Kidney (tissue), 14 donors: ENCODE data around the gene SEC24B. TPM values are rescaled to one million over a fixed set of nuclear protein-coding genes. Genes with fewer than 3 reads are reported as not detected.

Experiments
- DNase-seq, 5 donors: peaks; one replicate each; pipeline ENCODE4 v3.0.0-alpha.2; 2013 to 2020
- FAIRE-seq: peaks from 2 replicates; lab custom pipeline; 2012; peaks lifted over from hg19 to GRCh38; lab: Jason Lieb, UNC
- H3K27ac ChIP-seq, 2 donors: one replicate each; pipeline ENCODE4 v1.7.0; 2013; ENCODE audit warnings: low read depth in 2 of 2, low read length in 2 of 2, inconsistent platforms in 1 of 2
- H3K27me3 ChIP-seq: one replicate; pipeline ENCODE4 v1.7.1; 2013; ENCODE audit warnings: low read length, inconsistent platforms; ENCODE audit not compliant: control insufficient read depth, insufficient read depth
- H3K36me3 ChIP-seq, 3 donors: one replicate each; pipeline versions ENCODE4 v1.7.0 to v1.7.1; 2013; ENCODE audit warnings: low read length in 3 of 3, control low read depth in 1 of 3, inconsistent platforms in 1 of 3; ENCODE audit not compliant: insufficient read depth in 3 of 3, control insufficient read depth in 2 of 3
- H3K4me1 ChIP-seq, 3 donors: one replicate each; pipeline versions ENCODE4 v1.7.0 to v1.7.1; 2013; ENCODE audit warnings: low read length in 3 of 3, inconsistent platforms in 1 of 3, low read depth in 1 of 3; ENCODE audit not compliant: control insufficient read depth in 2 of 3, insufficient read depth in 2 of 3
- H3K4me3 ChIP-seq, 3 donors: one replicate each; pipeline versions ENCODE4 v1.7.0 to v1.8.1; 2013; ENCODE audit warnings: low read length in 3 of 3, control low read depth in 1 of 3, inconsistent platforms in 1 of 3
- H3K9ac ChIP-seq, 3 donors: one replicate each; pipeline versions ENCODE4 v1.7.0 to v1.7.1; 2013; ENCODE audit warnings: low read length in 3 of 3, control low read depth in 1 of 3, inconsistent platforms in 1 of 3
- H3K9me3 ChIP-seq, 3 donors: one replicate each; pipeline versions ENCODE4 v1.7.0 to v1.7.1; 2013; ENCODE audit warnings: low read length in 3 of 3, control low read depth in 1 of 3, inconsistent platforms in 1 of 3; ENCODE audit not compliant: control insufficient read depth in 2 of 3, insufficient read depth in 1 of 3
- CTCF ChIP-seq: IDR thresholded peaks from 3 replicates; pipeline ENCODE4 v1.5.1; 2012; ENCODE audit warnings: mild to moderate bottlenecking, moderate library complexity, borderline replicate concordance; ENCODE audit not compliant: insufficient read depth; ENCODE audit errors: extremely low read depth
- intact Hi-C: fragments of 100-400 bp; cut with DNase I; formaldehyde crosslinking; loops from one replicate; pipeline ENCODE4 v1.11.1; 2022
- polyA plus RNA-seq: library from polyadenylated mRNA; stranded (reverse); fragments of 350-450 nt; fragmentation: Illumina TruSeq; extraction: RNeasy Lipid Tissue Mini Kit (QIAGEN cat#74804); gene quantifications from one replicate; pipeline ENCODE4 v1.2.3, GENCODE V29; 2014; ENCODE audit warnings: low read depth, low replicate concordance; ENCODE audit not compliant: insufficient read depth
- total RNA-seq: library from RNA; stranded (reverse); fragmentation: NEBNext Ultra II Directional; extraction: Animal tissue kit (Norgen Biotek cat#: 25700); gene quantifications from one replicate; pipeline ENCODE4 v1.2.1, GENCODE V29; 2021
- donor health status: control.
- donor health status: control.
- donor health status: control.
- donor health status: control.
- donor health status: control.
- donor health status: DM: yes; HTN: yes; CAD: no.
- donor health status: Normal renal cell carcinoma (clear cell type).

The SEC24B gene
- total and polyA plus RNA-seq, 2 donors from 2014 or later: 8.1 to 32.4 TPM

GRCh38 chr4:109398928-109399327 is 34.7 kb upstream of the SEC24B start:
- Histone ChIP-seq H3K9me3 (no peaks in the 10 kb centered on the region), H3K36me3 (no peaks in the 10 kb centered on the region), H3K27ac (no peak overlapping the region), H3K4me1 (peaks cover 0 to 5% (median 0%) of the 10 kb centered on the region in 3 donors), H3K9ac (no peak overlapping the region), H3K4me3 (no peak overlapping the region), H3K27me3 (no peaks in the 10 kb centered on the region)
- intact Hi-C loops: no loop called here
- no peak for FAIRE-seq
- no peak for DNase-seq
- TF ChIP-seq CTCF: no peak

GRCh38 chr4:109406337-109406931 is 27.2 kb upstream of the SEC24B start:
- TF ChIP-seq CTCF: peak; percentile 74
- Histone ChIP-seq H3K9ac (no peak overlapping the region), H3K4me1 (no peaks in the 10 kb centered on the region), H3K9me3 (no peaks in the 10 kb centered on the region), H3K36me3 (no peaks in the 10 kb centered on the region), H3K27me3 (no peaks in the 10 kb centered on the region), H3K27ac (no peak overlapping the region), H3K4me3 (no peak overlapping the region)
- no peak for FAIRE-seq
- peak in 3 of 5 donors; percentile 59 to 90 (median 87) for DNase-seq
- intact Hi-C loops: no loop called here

- TF ChIP-seq CTCF: no peak
- Histone ChIP-seq H3K27me3 (no peaks in the 10 kb centered on the region), H3K27ac (no peak overlapping the region), H3K36me3 (no peaks in the 10 kb centered on the region), H3K4me3 (no peak overlapping the region), H3K9ac (no peak overlapping the region), H3K4me1 (no peaks in the 10 kb centered on the region), H3K9me3 (no peaks in the 10 kb centered on the region)
- DNase-seq: no peak
- intact Hi-C loops: no loop called here
- FAIRE-seq: no peak
These were observed 26.4 kb upstream of the SEC24B start for GRCh38 chr4:109407027-109407737.
